ENCODE measurements around the gene ADCY4. TPM values are rescaled to one million over a fixed set of nuclear protein-coding genes. Genes with fewer than 3 reads are reported as not detected.

The ADCY4 gene
- total and polyA plus RNA-seq, 2 of the 13 experiments (the other 11 are each of a cell fraction or from before 2014, with no cell fraction given): 0.03 TPM; not detected in 1

- TF ChIP-seq, protein P1, sequence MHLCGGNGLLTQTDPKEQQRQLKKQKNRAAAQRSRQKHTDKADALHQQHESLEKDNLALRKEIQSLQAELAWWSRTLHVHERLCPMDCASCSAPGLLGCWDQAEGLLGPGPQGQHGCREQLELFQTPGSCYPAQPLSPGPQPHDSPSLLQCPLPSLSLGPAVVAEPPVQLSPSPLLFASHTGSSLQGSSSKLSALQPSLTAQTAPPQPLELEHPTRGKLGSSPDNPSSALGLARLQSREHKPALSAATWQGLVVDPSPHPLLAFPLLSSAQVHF (CRISPR knock-in tag; IDR thresholded peaks at IDR 0.05): no peak
- TF ChIP-seq LBX2 (CRISPR knock-in tag; IDR thresholded peaks at IDR 0.05; ENCODE audit: borderline replicate concordance) (no peak; the same call in 1 of the 2 replicates), ZBTB25 (CRISPR knock-in tag; IDR thresholded peaks at IDR 0.05) (no peak), KLF12 (CRISPR knock-in tag; IDR thresholded peaks at IDR 0.05; ENCODE audit: borderline replicate concordance) (peak; percentile 82; the same call in 1 of the 2 replicates), BCL6 (CRISPR knock-in tag; IDR thresholded peaks at IDR 0.05) (peak; percentile 50; the same call in 1 of the 2 replicates), NCOA1 (CRISPR knock-in tag; IDR thresholded peaks at IDR 0.05) (no peak; the same call in 1 of the 2 replicates), ZNF7 (CRISPR knock-in tag; IDR thresholded peaks at IDR 0.05) (no peak), ZNF224 (CRISPR knock-in tag; IDR thresholded peaks at IDR 0.05) (no peak), ZNF691 (CRISPR knock-in tag; IDR thresholded peaks at IDR 0.05; ENCODE audit: borderline replicate concordance, low read depth) (peak; percentile 98), ZNF639 (CRISPR knock-in tag; conservative IDR thresholded peaks at IDR 0.05) (0 out of 2 replicates have a peak, but pooled peaks have one; percentile 80), ARID2 (CRISPR knock-in tag; IDR thresholded peaks at IDR 0.05; ENCODE audit: borderline replicate concordance) (peak; percentile 75; the same call in 1 of the 2 replicates), ZNF232 (CRISPR knock-in tag; IDR thresholded peaks at IDR 0.05; ENCODE audit: borderline replicate concordance) (peak; percentile 89; the same call in 1 of the 2 replicates), TBX3 (IDR thresholded peaks at IDR 0.05; ENCODE audit: borderline replicate concordance) (no peak), MLXIP (CRISPR knock-in tag; IDR thresholded peaks at IDR 0.05; ENCODE audit: borderline replicate concordance) (no peak; the same call in 1 of the 2 replicates)
- TF ChIP-seq, protein P2, sequence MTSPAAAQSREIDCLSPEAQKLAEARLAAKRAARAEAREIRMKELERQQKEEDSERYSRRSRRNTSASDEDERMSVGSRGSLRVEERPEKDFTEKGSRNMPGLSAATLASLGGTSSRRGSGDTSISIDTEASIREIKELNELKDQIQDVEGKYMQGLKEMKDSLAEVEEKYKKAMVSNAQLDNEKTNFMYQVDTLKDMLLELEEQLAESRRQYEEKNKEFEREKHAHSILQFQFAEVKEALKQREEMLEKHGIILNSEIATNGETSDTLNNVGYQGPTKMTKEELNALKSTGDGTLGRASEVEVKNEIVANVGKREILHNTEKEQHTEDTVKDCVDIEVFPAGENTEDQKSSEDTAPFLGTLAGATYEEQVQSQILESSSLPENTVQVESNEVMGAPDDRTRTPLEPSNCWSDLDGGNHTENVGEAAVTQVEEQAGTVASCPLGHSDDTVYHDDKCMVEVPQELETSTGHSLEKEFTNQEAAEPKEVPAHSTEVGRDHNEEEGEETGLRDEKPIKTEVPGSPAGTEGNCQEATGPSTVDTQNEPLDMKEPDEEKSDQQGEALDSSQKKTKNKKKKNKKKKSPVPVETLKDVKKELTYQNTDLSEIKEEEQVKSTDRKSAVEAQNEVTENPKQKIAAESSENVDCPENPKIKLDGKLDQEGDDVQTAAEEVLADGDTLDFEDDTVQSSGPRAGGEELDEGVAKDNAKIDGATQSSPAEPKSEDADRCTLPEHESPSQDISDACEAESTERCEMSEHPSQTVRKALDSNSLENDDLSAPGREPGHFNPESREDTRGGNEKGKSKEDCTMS (CRISPR knock-in tag; conservative IDR thresholded peaks at IDR 0.05): no peak
Measured at GRCh38 chr14:24365600-24366412, 30.9 kb upstream of the ADCY4 start (continued).

Data from HepG2 (cell line).